CD8-positive, alpha-beta memory T cell (primary cell): ENCODE results near the gene MAPK1. TPM values are rescaled to one million over a fixed set of nuclear protein-coding genes. Genes with fewer than 3 reads are reported as not detected.
A peak's percentile ranks its signal among the peaks of the same experiment; 100 is the strongest.
"Not testable (repeated sequence)": the region's sequence is repeated elsewhere in the genome, so short reads cannot be mapped to it uniquely, and the experiment has no call there.

Source experiments
- CTCF ChIA-PET: fragments of 350-600 bp; sonication (Branson Sonifier 250); formaldehyde crosslinking; loops from one replicate; lab custom pipeline; 2021; ENCODE audit warnings: antibody characterized with exemption; lab: Charles Lee
- POLR2A ChIA-PET: fragments of 350-600 bp; sonication (Branson Sonifier 250); formaldehyde crosslinking; loops from one replicate; lab custom pipeline; 2021; ENCODE audit warnings: antibody characterized with exemption; lab: Charles Lee
- DNase-seq, 5 donors: peaks; one replicate each; pipeline versions ENCODE4 v3.0.0 to v3.0.0-alpha.2; 2020 to 2022; ENCODE audit warnings: mixed read lengths in 1 of 5
- H3K27ac ChIP-seq: one replicate; pipeline ENCODE4 v1.7.0; 2013; ENCODE audit warnings: low read depth, mild to moderate bottlenecking, low read length, moderate library complexity
- H3K27me3 ChIP-seq: 2 replicates; pipeline ENCODE4 v1.7.0; 2013; ENCODE audit warnings: low read length, mild to moderate bottlenecking; ENCODE audit not compliant: insufficient read depth, poor library complexity, severe bottlenecking
- H3K36me3 ChIP-seq: 2 replicates; pipeline ENCODE4 v1.7.0; 2013; ENCODE audit warnings: mild to moderate bottlenecking, low read length, moderate library complexity; ENCODE audit not compliant: insufficient read depth
- H3K4me1 ChIP-seq: 2 replicates; pipeline ENCODE4 v1.7.0; 2013; ENCODE audit warnings: mild to moderate bottlenecking, low read length, moderate library complexity; ENCODE audit not compliant: insufficient read depth
- H3K4me3 ChIP-seq: 2 replicates; pipeline ENCODE4 v1.7.0; 2013; ENCODE audit warnings: mild to moderate bottlenecking, low read length
- H3K9me3 ChIP-seq: 2 replicates; pipeline ENCODE4 v1.7.0; 2013; ENCODE audit warnings: mild to moderate bottlenecking, low read length
- H3K27ac Mint-ChIP-seq, 8 donors: one replicate each; pipeline ENCODE4 v1.8.0; 2020 to 2021; ENCODE audit warnings: mixed read lengths in 8 of 8, mild to moderate bottlenecking in 6 of 8, inconsistent platforms in 3 of 8, moderate library complexity in 3 of 8
- H3K27me3 Mint-ChIP-seq, 2 donors: one replicate each; pipeline ENCODE4 v1.8.0; 2020 to 2021; ENCODE audit warnings: mixed read lengths in 2 of 2, mild to moderate bottlenecking in 1 of 2, moderate library complexity in 1 of 2
- H3K36me3 Mint-ChIP-seq, 3 donors: one replicate each; pipeline ENCODE4 v1.8.0; 2020 to 2021; ENCODE audit warnings: mixed read lengths in 3 of 3, inconsistent platforms in 1 of 3, mild to moderate bottlenecking in 1 of 3
- H3K4me1 Mint-ChIP-seq, 3 donors: one replicate each; pipeline ENCODE4 v1.8.0; 2020 to 2021; ENCODE audit warnings: mixed read lengths in 3 of 3, inconsistent platforms in 1 of 3, mild to moderate bottlenecking in 1 of 3
- H3K4me3 Mint-ChIP-seq, 7 donors: one replicate each; pipeline ENCODE4 v1.8.0; 2020 to 2021; ENCODE audit warnings: mixed read lengths in 7 of 7, mild to moderate bottlenecking in 6 of 7, moderate library complexity in 4 of 7, inconsistent platforms in 2 of 7
- H3K9me3 Mint-ChIP-seq, 5 donors: one replicate each; pipeline ENCODE4 v1.8.0; 2020 to 2022; ENCODE audit warnings: mixed read lengths in 5 of 5, mild to moderate bottlenecking in 3 of 5, moderate library complexity in 2 of 5, inconsistent platforms in 1 of 5
- polyA plus RNA-seq: library from polyadenylated mRNA; unstranded; fragments of 300-500 nt; fragmentation: Illumina TruSeq; gene quantifications from one replicate; pipeline ENCODE4 v1.2.3, GENCODE V29; 2021
- total RNA-seq, 2 experiments: library from RNA; stranded (reverse); gene quantifications; one replicate each; pipeline ENCODE4 v1.2.3, GENCODE V29; 2021

Gene MAPK1
- total and polyA plus RNA-seq, 3 experiments from 2014 or later, result 103 to 134 (median 132) TPM

DNA sequence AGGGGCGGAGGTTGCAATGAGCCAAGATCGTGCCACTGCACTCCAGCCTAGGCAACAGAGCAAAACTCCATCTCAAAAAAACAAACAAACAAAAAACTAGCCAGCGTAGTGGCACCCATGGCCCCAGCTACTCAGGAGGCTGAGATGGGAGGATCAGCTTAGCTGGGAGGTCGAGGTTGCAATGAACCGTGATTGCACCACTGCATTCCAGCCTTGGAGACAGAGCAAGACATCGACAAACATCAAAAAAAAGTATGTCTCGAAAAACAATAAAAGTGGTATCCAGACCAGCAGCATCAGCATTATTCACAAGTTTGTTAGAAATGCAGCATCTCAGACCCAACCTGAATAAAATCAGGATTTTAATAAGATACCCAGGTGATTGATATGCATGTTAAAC, 6.2 kb upstream of the MAPK1 start:
- no peaks in the 10 kb centered on the region for H3K9me3 Mint-ChIP-seq
- H3K27ac Mint-ChIP-seq, result peak overlapping the region in 1 of 8 donors; percentile 80
- no peak for DNase-seq
- peaks cover 8 to 24% (median 12%) of the 10 kb centered on the region in 3 donors for H3K4me1 Mint-ChIP-seq
- CTCF ChIA-PET, result interaction anchor here (0.8 to 1.6 kb wide), 2 partner anchors 22 to 64 kb away, joined by 4 to 5 read pairs; no protein-coding TSS in a partner anchor
- H3K36me3 Mint-ChIP-seq, result no peaks in the 10 kb centered on the region
- no peak overlapping the region for H3K27ac ChIP-seq
- H3K4me3 ChIP-seq, result no peak overlapping the region
- H3K4me1 ChIP-seq, result peaks cover 5% of the 10 kb centered on the region
- H3K27me3 ChIP-seq, result no peaks in the 10 kb centered on the region
- no peaks in the 10 kb centered on the region for H3K27me3 Mint-ChIP-seq
- H3K9me3 ChIP-seq, result no peaks in the 10 kb centered on the region
- H3K4me3 Mint-ChIP-seq, result no peak overlapping the region
- no peaks in the 10 kb centered on the region for H3K36me3 ChIP-seq
- POLR2A ChIA-PET, result no interaction called here

DNA sequence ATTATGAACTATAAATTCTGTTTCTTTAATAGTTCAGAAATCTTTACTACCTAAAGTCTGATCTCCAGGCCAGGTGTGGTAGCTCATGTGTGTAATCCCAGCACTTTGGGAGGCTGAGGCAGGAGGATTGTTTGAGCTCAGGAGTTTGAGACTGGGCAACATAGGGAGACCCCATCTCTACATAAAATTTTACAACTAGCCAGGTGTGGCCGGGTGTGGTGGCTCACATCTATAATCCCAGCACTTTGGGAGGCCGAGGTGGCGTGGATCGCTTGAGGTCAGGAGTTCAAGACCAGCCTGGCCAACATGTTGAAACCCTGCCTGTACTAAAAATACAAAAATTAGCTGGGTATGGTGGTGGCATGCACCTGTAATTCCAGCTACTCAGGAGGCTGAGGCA, 5.3 kb upstream of the MAPK1 start:
- not testable (repeated sequence) for H3K36me3 Mint-ChIP-seq

DNA sequence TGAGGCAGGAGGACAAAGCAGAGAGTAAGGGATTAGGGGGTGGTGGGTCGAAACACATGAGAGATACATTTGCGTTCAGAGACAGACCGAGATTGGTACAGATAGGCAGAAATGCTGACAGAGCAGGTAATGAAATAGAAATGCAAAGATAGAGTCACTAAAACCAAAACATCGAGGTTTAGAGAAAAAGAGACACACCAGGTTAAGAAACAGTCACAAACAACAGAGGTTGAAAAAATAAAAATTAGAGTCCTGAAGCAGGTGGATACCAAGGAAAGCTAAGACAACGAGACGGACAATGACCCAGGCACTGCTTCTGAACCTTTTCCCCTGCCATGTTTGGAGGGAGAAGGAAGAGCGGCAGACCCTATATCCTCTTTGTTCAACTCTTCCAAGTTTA, 1.2 kb upstream of the MAPK1 start:
- DNase-seq, result no peak
- peaks cover 0 to 1% of the 10 kb centered on the region in 2 donors for H3K27me3 Mint-ChIP-seq
- no peaks in the 10 kb centered on the region for H3K9me3 ChIP-seq
- peak overlapping the region; percentile 76 for H3K4me3 ChIP-seq
- H3K4me1 Mint-ChIP-seq, result peaks cover 36 to 46% (median 43%) of the 10 kb centered on the region in 3 donors
- H3K9me3 Mint-ChIP-seq, result no peaks in the 10 kb centered on the region
- H3K36me3 Mint-ChIP-seq, result peaks cover 0 to 17% (median under 1%) of the 10 kb centered on the region in 3 donors
- no peaks in the 10 kb centered on the region for H3K36me3 ChIP-seq
- ChIA-PET CTCF (interaction anchor here (1.2 kb wide), 1 partner anchor 68 kb away, joined by 3 read pairs; no protein-coding TSS in a partner anchor), POLR2A (no interaction called here)
- H3K4me3 Mint-ChIP-seq, result peak overlapping the region; percentile 89 to 97 (median 92)
- H3K27me3 ChIP-seq, result no peaks in the 10 kb centered on the region
- peak overlapping the region; percentile 97 for H3K27ac ChIP-seq
- peak overlapping the region; percentile 73 to 100 (median 95) for H3K27ac Mint-ChIP-seq
- H3K4me1 ChIP-seq, result peaks cover 32% of the 10 kb centered on the region

More for the DNA sequence above, 5.3 kb upstream of the MAPK1 start:
- H3K4me3 ChIP-seq, H3K9me3 ChIP-seq, H3K4me1 ChIP-seq, POLR2A ChIA-PET, DNase-seq, H3K9me3 Mint-ChIP-seq, H3K27me3 ChIP-seq, H3K36me3 ChIP-seq, H3K27ac ChIP-seq, H3K27me3 Mint-ChIP-seq: not testable (repeated sequence)
- H3K27ac Mint-ChIP-seq, result peak overlapping the region in 1 of 8 donors; percentile 43
- peak overlapping the region in 1 of 7 donors; percentile 58 for H3K4me3 Mint-ChIP-seq
- peaks cover 14 to 33% (median 20%) of the 10 kb centered on the region in 3 donors for H3K4me1 Mint-ChIP-seq
- CTCF ChIA-PET, result interaction anchor here (0.8 to 1.6 kb wide), 2 partner anchors 23 to 65 kb away, joined by 4 to 5 read pairs; no protein-coding TSS in a partner anchor

DNA sequence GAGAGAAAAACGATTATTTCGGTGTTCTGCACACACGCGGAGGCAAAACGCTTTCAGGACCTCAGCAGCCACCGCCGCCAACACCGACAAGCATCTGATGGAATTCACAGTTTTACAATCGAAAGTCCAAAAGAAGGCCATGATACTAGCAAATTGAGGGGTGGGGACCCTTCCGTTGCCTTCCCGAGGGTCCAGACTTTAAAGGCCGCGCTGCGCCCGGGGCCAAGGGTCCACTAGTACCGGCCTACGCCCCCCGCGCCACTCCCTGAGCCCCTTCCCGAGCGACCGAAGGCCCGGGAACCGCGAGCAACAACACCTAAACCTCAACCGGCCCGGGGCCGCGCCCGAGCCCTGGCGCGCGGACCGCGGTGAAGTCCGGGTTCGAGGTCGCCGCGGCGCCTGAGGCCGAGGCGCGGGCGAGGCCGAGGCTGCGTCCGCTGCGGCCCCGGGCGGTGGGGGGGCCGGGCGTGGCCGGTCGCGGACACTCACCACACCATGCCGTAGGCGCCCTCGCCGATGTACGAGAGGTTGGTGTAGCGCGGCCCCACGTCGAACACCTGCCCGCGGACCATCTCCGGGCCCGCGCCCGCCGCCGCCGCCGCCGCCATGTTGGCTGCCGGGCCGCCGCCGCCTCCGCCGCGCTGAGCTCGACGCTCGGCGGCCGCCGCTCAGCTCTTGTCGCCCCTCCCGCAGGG, 465 bp downstream of the MAPK1 start:
- Mint-ChIP-seq H3K9me3 (no peaks in the 10 kb centered on the region), H3K36me3 (peaks cover 0 to 20% (median 2%) of the 10 kb centered on the region in 3 donors), H3K4me1 (peaks cover 46 to 60% (median 57%) of the 10 kb centered on the region in 3 donors), H3K4me3 (peak overlapping the region; percentile 92 to 99 (median 98)), H3K27me3 (peaks cover 0 to 1% of the 10 kb centered on the region in 2 donors), H3K27ac (peak overlapping the region; percentile 95 to 99 (median 97))
- ChIA-PET POLR2A (interaction anchor here (0.5 to 2.3 kb wide), 8 partner anchors 10 to 131 kb away, joined by 3 to 8 read pairs (median 4); partner anchors contain the start of gene YPEL1), CTCF (interaction anchor here (1.0 to 1.1 kb wide), 2 partner anchors 9 to 141 kb away, joined by 3 to 4 read pairs; no protein-coding TSS in a partner anchor)
- Histone ChIP-seq H3K9me3 (no peaks in the 10 kb centered on the region), H3K27me3 (no peaks in the 10 kb centered on the region), H3K36me3 (no peaks in the 10 kb centered on the region), H3K4me1 (peaks cover 44% of the 10 kb centered on the region), H3K4me3 (peak overlapping the region; percentile 64), H3K27ac (peak overlapping the region; percentile 97)
- peak in 3 of 5 donors; percentile 14 to 30 (median 20) for DNase-seq

DNA sequence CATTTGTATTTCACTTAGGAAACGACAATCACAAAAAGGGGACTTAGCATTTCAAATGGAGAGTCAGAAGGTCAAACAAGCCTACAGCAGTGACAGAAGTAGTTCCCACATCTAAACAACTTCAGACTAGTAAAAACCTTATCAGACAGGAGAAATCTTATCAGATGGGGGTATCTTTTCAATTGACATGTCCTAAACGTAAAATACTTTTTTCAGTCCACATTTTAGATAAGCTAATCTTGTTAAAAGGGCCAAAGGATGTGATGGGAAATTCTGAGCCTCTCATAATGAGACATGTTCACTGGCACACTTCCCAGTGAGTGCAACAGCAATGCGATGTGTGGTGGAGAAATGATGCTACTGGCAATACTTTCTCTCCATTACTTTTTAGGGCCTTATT, 2.4 kb downstream of the MAPK1 start:
- no peak overlapping the region for H3K27ac ChIP-seq
- H3K27me3 ChIP-seq, result no peaks in the 10 kb centered on the region
- H3K36me3 Mint-ChIP-seq, result peaks cover 0 to 20% (median 2%) of the 10 kb centered on the region in 3 donors
- H3K4me1 Mint-ChIP-seq, result peaks cover 64 to 80% (median 76%) of the 10 kb centered on the region in 3 donors
- no peak overlapping the region for H3K4me3 ChIP-seq
- peaks cover 0 to 1% of the 10 kb centered on the region in 2 donors for H3K27me3 Mint-ChIP-seq
- H3K9me3 Mint-ChIP-seq, result no peaks in the 10 kb centered on the region
- peak overlapping the region; percentile 10 to 97 (median 58) for H3K27ac Mint-ChIP-seq
- H3K4me3 Mint-ChIP-seq, result peak overlapping the region; percentile 92 to 99 (median 98)
- H3K4me1 ChIP-seq, result peaks cover 63% of the 10 kb centered on the region
- no peaks in the 10 kb centered on the region for H3K36me3 ChIP-seq
- ChIA-PET CTCF (interaction anchor here (2.0 kb wide), 1 partner anchor 98 kb away, joined by 4 read pairs; no protein-coding TSS in a partner anchor), POLR2A (no interaction called here)
- H3K9me3 ChIP-seq, result no peaks in the 10 kb centered on the region
- no peak for DNase-seq

DNA sequence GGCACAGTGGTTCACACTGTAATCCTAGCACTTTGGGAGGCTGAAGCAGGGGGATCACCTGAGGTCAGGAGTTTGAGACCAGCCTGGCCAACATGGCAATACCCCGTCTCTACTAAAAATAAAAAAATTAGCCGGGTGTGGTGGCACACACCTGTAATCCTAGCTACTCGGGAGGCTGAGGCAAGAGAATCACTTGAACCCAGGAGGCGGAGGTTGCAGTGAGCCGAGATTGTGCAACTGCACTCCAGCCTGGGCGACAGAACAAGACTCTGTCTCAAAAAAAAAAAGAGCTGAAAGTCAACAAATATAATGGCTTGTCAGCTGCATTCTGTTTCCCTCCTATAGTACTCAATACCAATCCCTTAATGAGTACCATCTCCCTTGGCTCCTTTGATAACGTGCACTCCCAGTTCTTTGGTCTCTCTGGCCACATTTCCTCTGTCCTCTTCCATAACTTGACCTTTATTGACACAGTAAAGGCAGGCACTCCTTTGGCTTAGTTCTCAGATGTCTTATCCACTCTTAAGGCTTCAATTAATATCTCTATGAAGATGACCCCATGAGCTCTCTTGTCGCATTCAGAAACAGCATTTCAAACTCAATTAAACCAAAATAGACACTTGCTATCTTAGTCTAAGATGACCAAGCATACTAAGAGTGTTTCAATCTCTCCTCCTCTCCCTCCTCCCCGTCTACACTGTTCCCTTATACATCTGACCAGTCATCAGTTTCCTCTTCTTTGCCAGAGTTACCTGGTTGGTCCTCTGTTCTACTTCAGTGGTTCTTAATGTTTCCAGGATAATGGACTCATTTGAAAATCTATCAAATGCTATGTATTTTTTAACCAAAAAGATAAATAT, 4.8 kb downstream of the MAPK1 start:
- DNase-seq, result no peak
- peak overlapping the region in 6 of 7 donors; percentile 13 to 76 (median 38) for H3K4me3 Mint-ChIP-seq
- no peak overlapping the region for H3K4me3 ChIP-seq
- peaks cover 74 to 86% (median 85%) of the 10 kb centered on the region in 3 donors for H3K4me1 Mint-ChIP-seq
- no peaks in the 10 kb centered on the region for H3K27me3 ChIP-seq
- H3K27ac Mint-ChIP-seq, result peak overlapping the region; percentile 35 to 78 (median 66)
- no peak overlapping the region for H3K27ac ChIP-seq
- H3K4me1 ChIP-seq, result peaks cover 78% of the 10 kb centered on the region
- ChIA-PET POLR2A (interaction anchor here (0.6 kb wide), 1 partner anchor 114 kb away, joined by 3 read pairs; no protein-coding TSS in a partner anchor), CTCF (no interaction called here)
- no peaks in the 10 kb centered on the region for H3K36me3 ChIP-seq
- no peaks in the 10 kb centered on the region for H3K9me3 ChIP-seq
- peaks cover 0 to under 1% of the 10 kb centered on the region in 2 donors for H3K27me3 Mint-ChIP-seq
- H3K9me3 Mint-ChIP-seq, result no peaks in the 10 kb centered on the region
- peaks cover 0 to 14% (median 2%) of the 10 kb centered on the region in 3 donors for H3K36me3 Mint-ChIP-seq

DNA sequence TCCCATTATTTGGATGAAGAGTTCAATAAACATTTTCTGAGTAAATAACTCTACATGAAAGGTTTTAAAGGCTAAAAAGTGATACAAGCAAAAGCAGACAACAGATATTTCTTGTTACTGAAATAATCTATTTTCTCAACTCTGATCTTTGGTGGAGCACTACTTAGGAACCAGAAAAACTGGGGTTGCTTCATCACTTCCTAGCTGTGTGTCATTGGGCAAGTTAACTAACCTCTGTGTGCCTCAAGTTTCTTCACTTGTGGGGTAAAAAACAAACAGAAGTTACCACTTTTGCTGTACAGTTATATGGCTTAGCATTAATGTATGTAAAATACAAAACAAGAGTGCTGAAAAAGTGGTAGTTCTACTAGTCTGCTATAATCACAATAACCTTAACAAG, 5.6 kb downstream of the MAPK1 start:
- Mint-ChIP-seq H3K4me1 (peaks cover 81 to 92% (median 92%) of the 10 kb centered on the region in 3 donors), H3K9me3 (no peaks in the 10 kb centered on the region), H3K36me3 (peaks cover 0 to 12% (median 2%) of the 10 kb centered on the region in 3 donors), H3K4me3 (peak overlapping the region in 6 of 7 donors; percentile 12 to 48 (median 28)), H3K27me3 (no peaks in the 10 kb centered on the region), H3K27ac (peak overlapping the region; percentile 5 to 90 (median 68))
- ChIA-PET CTCF (no interaction called here), POLR2A (interaction anchor here (0.6 kb wide), 1 partner anchor 113 kb away, joined by 3 read pairs; no protein-coding TSS in a partner anchor)
- H3K27ac ChIP-seq, result no peak overlapping the region
- DNase-seq, result no peak
- H3K27me3 ChIP-seq, result no peaks in the 10 kb centered on the region
- H3K4me3 ChIP-seq, result no peak overlapping the region
- no peaks in the 10 kb centered on the region for H3K36me3 ChIP-seq
- H3K4me1 ChIP-seq, result peaks cover 85% of the 10 kb centered on the region
- no peaks in the 10 kb centered on the region for H3K9me3 ChIP-seq
